HG02623 (cell line): Measurements from ENCODE around the gene EPB41L5.
A peak's percentile ranks its signal among the peaks of the same experiment; 100 is the strongest.
"Not testable (repeated sequence)": the region's sequence is repeated elsewhere in the genome, so short reads cannot be mapped to it uniquely, and the experiment has no call there.

ENCODE experiments used
- ATAC-seq: cut with Tn5 transposase; IDR thresholded peaks from one replicate; pipeline ENCODE4 v1.9.1; 2021; ENCODE audit warnings: moderate library complexity; ENCODE audit not compliant: unreplicated experiment

Gene EPB41L5

DNA sequence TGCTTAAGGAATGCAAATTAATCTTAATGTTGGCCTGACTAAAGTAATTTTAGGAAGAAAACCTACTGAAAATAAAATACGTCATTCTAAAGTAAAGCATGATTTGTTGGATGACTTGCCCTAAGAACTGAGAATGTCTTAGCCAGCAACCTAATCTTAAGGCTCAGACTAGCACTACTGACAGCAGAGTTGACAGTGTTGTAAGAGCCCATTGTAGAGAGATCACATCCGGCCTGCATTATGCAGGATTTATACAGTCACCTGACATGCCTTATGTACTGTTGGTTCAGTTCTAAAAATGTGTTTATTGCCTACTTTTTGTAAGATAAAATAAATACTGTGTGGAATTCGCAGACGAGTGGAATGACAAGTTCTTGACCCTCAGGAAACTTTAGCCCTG is 128.0 kb downstream of the EPB41L5 start:
- no peak for ATAC-seq

DNA sequence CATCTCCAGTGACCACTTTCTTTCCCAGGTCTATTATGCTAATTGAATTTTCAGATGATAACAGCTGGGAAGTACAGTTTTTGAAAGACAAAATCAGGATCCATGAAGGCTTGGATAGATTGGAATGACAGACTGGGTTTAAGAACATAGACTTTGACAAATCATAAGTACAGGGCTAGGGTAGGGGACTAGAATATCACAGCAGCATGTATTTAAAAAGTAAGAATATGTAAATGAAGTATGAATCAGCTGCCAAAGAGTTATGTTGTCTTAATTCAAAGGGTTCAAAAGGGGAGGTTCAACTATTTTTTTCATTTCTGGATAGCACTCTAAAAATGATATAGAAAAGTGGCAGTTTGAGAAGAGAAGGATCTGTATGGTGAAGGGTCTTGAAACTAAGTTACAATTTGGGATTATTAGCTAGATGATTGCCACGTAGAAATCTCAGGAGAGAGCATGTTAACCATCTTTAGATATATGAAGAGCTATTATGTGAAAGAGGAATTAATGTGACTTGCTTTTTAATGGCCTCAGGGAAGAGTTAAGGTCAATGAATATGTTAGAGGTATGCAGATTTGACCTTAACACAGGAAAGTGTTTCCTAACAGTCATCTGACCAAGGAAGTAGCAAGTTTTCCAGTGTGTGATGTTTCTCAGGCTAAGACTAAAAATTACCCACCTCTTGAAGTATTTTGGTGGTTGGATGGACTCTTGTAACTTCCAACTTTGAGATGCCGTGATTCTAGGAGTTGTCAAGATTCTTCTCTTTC is 128.6 kb downstream of the EPB41L5 start:
- no peak for ATAC-seq

DNA sequence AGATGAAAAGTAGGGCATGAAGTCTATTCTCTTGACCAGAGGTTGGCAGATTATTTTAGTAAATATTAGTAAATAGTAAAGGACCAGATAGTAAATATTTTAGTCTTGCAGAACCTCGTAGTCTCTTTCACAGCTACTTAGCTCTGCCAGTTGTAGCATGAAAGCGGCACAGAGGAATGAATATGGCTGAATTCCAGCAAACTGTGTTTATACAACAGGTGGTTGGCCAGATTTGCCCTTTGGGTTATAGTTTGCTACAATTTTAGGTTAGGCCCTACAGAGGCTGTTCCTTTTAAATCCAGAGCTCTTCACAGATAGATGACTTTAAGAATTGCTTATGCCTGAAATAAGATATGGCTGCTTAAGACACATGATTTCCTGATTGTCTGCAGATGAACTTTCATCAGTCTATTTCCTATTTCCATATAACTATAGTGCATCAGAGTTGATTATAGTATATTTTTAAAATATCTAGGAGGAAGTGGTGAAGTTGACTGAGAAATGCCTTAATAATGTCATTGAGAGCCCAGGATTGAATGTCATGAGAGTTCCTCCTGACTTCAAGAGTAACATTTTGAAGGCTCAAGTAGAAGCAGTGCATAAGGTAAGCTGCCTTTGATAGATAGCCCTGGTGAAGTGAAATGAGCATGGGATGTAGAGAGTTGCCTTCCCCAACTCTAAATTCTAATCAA is 129.8 kb downstream of the EPB41L5 start:
- ATAC-seq, result no peak

DNA sequence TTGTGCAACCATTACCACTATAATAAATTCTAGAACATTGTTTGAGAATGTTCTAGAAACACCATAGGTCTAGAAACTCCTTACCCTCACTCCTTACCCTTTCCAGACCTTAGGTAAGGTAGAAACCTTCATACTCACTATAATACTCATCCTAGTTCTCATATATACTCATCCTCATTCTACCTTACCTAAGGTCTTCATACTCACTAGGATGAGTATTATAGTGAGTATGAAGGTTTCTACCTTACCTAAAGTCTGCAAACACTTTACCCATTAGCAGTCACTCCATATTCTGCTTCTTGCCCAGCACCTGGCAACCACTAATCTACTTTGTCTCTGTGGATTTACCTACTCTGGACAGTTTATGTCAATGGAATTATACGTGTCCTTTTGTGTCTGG is 135.4 kb downstream of the EPB41L5 start:
- ATAC-seq, result no peak

GRCh38 chr2:120148669-120149068 is 135.8 kb downstream of the EPB41L5 start:
- no peak for ATAC-seq

GRCh38 chr2:120149406-120149805 is 136.5 kb downstream of the EPB41L5 start:
- ATAC-seq, result no peak

- ATAC-seq, result no peak
These were observed 137.2 kb downstream of the EPB41L5 start for GRCh38 chr2:120150040-120150482.

DNA sequence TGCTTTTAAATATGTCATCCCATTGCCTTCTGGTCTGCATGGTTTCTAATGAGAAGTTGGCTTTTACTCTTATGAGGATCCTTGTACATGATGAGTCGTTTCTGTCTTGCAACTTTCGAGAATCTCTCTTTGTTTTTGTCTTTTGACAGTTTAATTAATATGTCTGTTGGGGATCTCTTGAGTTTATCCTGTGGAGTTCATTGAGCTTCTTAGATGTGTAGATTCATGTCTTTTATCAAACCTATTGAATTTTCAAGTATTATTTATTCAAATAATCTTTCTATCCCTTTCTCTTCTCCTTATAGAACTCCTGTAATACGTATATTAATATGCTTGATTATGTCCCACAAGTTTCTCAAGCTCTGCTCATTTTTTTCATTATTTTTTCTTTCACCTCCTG is 142.4 kb downstream of the EPB41L5 start:
- no peak for ATAC-seq

DNA sequence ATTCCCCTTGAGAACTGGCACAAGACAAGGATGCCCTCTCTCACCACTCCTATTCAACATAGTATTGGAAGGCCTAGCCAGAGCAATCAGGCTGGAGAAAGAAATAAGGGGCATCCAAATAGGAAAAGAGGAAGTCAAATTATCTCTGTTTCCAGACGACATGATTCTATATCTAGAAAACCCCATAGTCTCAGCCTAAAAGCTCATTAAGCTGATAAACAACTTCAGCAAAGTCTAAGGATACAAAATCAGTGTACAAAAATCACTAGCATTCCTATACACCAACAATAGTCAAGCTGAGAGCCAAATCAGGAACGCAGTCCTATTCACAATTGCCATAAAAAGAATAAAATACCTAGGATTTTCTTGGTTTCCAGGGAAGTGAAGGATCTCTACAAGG is 145.8 kb downstream of the EPB41L5 start:
- ATAC-seq, result not testable (repeated sequence)

- ATAC-seq, result no peak
These were observed 148.3 kb downstream of the EPB41L5 start for GRCh38 chr2:120161190-120161589.

DNA sequence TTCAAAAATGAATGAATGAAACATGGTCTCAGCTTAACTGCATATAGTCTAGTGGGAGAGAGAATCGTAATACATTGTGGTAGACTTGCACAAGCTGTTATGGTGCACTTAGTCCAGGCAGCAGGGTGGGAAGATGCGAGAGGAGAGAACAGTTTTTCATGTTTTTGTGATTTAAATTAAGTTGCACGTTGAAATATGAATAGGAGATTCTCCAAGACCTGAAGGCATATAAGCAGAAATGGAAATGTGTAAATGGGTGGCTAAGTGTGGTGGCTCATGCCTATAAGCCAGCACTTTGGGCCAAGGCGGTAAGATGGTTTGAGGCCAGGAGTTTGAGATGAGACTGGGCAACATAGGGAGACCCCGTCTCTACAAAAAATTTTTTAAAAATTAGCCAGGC is 149.8 kb downstream of the EPB41L5 start:
- no peak for ATAC-seq

DNA sequence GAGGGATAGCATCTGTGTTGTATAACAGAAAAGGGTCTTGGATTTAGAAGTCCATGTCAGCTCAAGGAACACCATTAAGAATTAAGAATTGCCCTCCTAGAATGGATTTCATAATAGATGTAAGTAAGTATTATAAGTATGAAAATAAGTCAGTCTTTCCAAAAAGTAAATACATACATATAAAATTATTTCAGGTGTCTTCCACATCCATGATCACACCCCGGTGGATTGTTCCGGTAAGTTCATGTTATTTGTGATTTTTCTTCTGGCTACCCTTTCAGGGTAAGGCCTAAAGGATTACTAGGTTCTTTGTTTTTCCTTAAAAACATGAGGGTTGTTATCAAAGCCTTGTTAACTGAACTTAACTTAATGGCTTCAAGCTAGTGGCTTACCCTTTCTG is 154.4 kb downstream of the EPB41L5 start:
- ATAC-seq, result no peak

- ATAC-seq, result no peak
These were observed 156.1 kb downstream of the EPB41L5 start for GRCh38 chr2:120169020-120169419.

DNA sequence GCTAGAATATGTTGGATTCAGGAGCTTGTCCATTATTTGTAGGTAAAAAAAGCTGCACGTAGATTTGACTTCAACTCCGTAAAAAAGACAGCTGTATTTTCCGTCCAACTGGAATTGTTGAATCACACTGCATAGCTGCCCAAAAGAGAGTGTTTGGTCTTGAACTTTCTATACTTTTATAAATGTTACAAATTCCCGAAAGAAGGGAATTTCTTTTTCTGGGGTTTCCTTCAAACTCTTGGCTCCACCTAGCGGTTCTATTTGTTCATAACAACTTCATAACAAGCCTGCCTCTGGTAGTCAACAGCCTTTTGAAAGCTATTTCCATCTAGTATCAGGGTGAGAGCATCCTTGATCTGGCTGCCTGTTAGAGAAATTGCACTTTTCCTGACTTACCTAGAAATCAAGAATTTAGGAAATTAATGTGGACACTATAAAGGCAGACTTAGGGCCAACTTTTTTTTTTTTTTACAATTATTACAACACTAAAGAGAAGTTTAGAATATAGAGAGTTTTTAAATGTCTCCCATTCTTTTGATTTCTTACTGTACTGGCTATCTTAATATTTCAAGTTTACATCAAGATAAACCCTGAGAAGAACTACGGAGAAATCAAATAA is 162.2 kb downstream of the EPB41L5 start:
- ATAC-seq, result no peak

GRCh38 chr2:120176526-120176925 is 163.6 kb downstream of the EPB41L5 start:
- no peak for ATAC-seq

GRCh38 chr2:120177001-120177621 is 164.2 kb downstream of the EPB41L5 start:
- peak; percentile 94 for ATAC-seq

DNA sequence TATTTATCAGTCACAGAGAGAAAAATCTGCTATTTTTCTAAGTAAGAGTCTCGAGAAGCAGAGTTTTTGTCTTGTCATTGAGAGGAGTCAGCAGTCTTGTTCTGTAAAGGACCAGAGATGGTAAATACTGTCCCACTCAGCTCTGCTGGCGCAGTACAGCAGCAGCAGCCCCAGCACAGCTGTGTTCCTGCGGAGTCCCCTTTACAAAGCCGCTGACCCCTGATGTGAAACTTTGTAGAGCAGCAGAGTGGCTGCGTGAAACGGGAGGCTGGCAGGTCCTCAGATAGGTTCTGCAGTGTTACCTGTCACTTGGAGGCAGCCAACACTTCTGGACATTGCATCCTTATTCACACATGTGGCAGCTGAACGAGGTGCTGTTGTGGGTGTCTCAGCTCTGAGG is 165.1 kb downstream of the EPB41L5 start:
- no peak for ATAC-seq

- no peak for ATAC-seq
These were observed 166.5 kb downstream of the EPB41L5 start for GRCh38 chr2:120179396-120179795.

DNA sequence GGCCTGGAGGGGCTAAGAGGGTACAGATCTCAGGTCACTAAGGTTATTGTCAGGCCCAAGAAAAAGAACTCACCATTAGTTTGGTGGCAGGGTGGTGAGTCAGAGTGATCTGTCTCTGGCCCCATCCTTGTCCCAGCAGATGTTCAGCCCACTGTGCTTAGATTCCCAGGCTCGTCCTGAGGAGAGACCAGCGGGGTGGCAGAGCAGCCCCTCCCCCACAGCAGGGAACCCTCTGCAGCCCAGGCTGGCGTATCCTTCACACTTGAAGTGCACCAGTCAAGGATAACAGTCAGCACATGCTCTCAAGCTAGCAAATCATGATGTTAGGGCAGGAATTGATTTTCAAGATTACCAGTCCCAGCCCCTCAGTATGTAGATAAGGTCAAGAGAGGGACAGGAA is 167.2 kb downstream of the EPB41L5 start:
- no peak for ATAC-seq

DNA sequence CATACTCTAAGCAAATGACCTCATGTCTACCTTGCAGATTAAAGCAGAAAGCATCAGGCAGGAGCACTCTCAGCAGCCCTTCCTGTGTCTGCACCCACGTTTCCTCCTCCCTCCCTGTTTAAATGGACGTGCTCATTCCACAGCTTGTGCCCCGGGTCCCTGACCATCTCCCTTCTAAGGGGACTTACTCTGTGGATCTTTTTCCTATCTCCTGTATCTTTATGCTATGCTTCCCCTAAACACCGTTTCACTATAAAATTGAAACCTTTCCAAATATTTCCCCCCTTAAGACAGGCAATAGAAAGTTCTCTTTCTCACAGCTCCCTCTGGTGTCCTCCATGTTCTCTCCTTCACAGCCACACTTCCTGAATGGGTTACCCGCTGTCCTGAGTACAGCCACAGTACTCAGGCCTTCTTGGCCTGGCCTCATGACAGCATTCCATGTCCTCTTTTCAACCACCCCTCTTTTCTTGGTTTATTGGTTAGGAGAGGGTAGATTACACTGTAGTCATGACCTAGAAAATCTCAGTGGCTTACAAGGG is 169.2 kb downstream of the EPB41L5 start:
- no peak for ATAC-seq

GRCh38 chr2:120189189-120189588 is 176.3 kb downstream of the EPB41L5 start:
- ATAC-seq, result no peak
